Activated CD8-positive, alpha-beta T cell treated with anti-CD3 and anti-CD28 coated beads for 36 hours (primary cell): ENCODE results near the gene CHMP1B. TPM values are rescaled to one million over a fixed set of nuclear protein-coding genes. Genes with fewer than 3 reads are reported as not detected.
"Not testable (repeated sequence)": the region's sequence is repeated elsewhere in the genome, so short reads cannot be mapped to it uniquely, and the experiment has no call there.

Experiments
- ATAC-seq: fragments of 200-7000 bp; cut with Tn5 transposase; one replicate; pipeline ENCODE4 v1.10.0; 2021; ENCODE audit warnings: mild to moderate bottlenecking, moderate library complexity
- CTCF ChIA-PET: fragments of 350-600 bp; sonication (Branson Sonifier 250); formaldehyde crosslinking; loops from one replicate; lab custom pipeline; 2021; ENCODE audit warnings: antibody characterized with exemption; lab: Charles Lee
- POLR2A ChIA-PET: fragments of 350-600 bp; sonication (Branson Sonifier 250); formaldehyde crosslinking; loops from one replicate; lab custom pipeline; 2021; ENCODE audit warnings: antibody characterized with exemption; lab: Charles Lee
- DNase-seq: peaks from one replicate; pipeline ENCODE4 v3.0.0-alpha.2; 2020
- H3K27ac Mint-ChIP-seq: one replicate; pipeline ENCODE4 v1.8.0; 2021; ENCODE audit warnings: mild to moderate bottlenecking, mixed read lengths
- H3K27me3 Mint-ChIP-seq: one replicate; pipeline ENCODE4 v1.8.0; 2021; ENCODE audit warnings: mixed read lengths
- H3K36me3 Mint-ChIP-seq: one replicate; pipeline ENCODE4 v1.8.0; 2021; ENCODE audit warnings: low read depth, mixed read lengths
- H3K4me1 Mint-ChIP-seq: one replicate; pipeline ENCODE4 v1.8.0; 2021; ENCODE audit warnings: low read depth, mixed read lengths
- H3K4me3 Mint-ChIP-seq: one replicate; pipeline ENCODE4 v1.8.0; 2021; ENCODE audit warnings: mild to moderate bottlenecking, moderate library complexity, mixed read lengths
- H3K9me3 Mint-ChIP-seq: one replicate; pipeline ENCODE4 v1.8.0; 2021; ENCODE audit warnings: mixed read lengths
- CTCF ChIP-seq: fragments of 200-600 bp; IDR thresholded peaks from one replicate; pipeline ENCODE4 v1.8.0; 2022; ENCODE audit warnings: antibody characterized with exemption, mild to moderate bottlenecking
- intact Hi-C: fragments of 100-400 bp; cut with micrococcal nuclease; formaldehyde crosslinking; loops from one replicate; pipeline ENCODE4 v1.10.0; 2022
- total RNA-seq, 2 experiments: library from RNA; stranded (reverse); gene quantifications; one replicate each; pipeline ENCODE4 v1.2.3, GENCODE V29; 2021

CHMP1B gene
- total RNA-seq, 2 experiments from 2014 or later, result 24.8 to 25.8 TPM

GRCh38 chr18:11850821-11851145 is 430 bp upstream of the CHMP1B start:
- CTCF ChIA-PET, result interaction anchor here (1.1 kb wide), 1 partner anchor 11 kb away, joined by 4 read pairs; no protein-coding TSS in a partner anchor
- ATAC-seq (peak; percentile 28), DNase-seq (no peak)

GRCh38 chr18:11851806-11852337 is 659 bp downstream of the CHMP1B start:
- Mint-ChIP-seq H3K4me3 (peak overlapping the region; percentile 93), H3K36me3 (peaks cover 13% of the 10 kb centered on the region), H3K9me3 (no peaks in the 10 kb centered on the region), H3K27me3 (no peaks in the 10 kb centered on the region), H3K4me1 (peaks cover 25% of the 10 kb centered on the region), H3K27ac (peak overlapping the region; percentile 98)
- intact Hi-C loops, result loop anchor here (2.0 kb wide), 1 partner anchor 57 kb away; the partner anchor contains the start of gene MPPE1
- CTCF ChIA-PET, result no interaction called here
- peak; percentile 38 for ATAC-seq
- TF ChIP-seq CTCF, result no peak
- peak; percentile 67 for DNase-seq
- POLR2A ChIA-PET, result interaction anchor here (1.0 to 1.4 kb wide), 2 partner anchors 37 to 56 kb away, joined by 3 to 4 read pairs; partner anchors contain the start of gene MPPE1

More at GRCh38 chr18:11850821-11851145, 430 bp upstream of the CHMP1B start:
- no peak for TF ChIP-seq CTCF
- H3K9me3 Mint-ChIP-seq, result no peaks in the 10 kb centered on the region
- H3K4me1 Mint-ChIP-seq, result peaks cover 25% of the 10 kb centered on the region
- peak overlapping the region; percentile 93 for H3K4me3 Mint-ChIP-seq
- POLR2A ChIA-PET, result interaction anchor here (0.6 to 1.0 kb wide), 2 partner anchors 21 to 105 kb away, joined by 3 read pairs; no protein-coding TSS in a partner anchor
- intact Hi-C loops, result loop anchor here (2.0 kb wide), 1 partner anchor 58 kb away; the partner anchor contains the start of gene MPPE1
- peaks cover 12% of the 10 kb centered on the region for H3K36me3 Mint-ChIP-seq
- H3K27ac Mint-ChIP-seq, result peak overlapping the region; percentile 98
- H3K27me3 Mint-ChIP-seq, result no peaks in the 10 kb centered on the region

GRCh38 chr18:11854554-11854953 is 3.3 kb downstream of the CHMP1B start:
- CTCF ChIA-PET, H3K27me3 Mint-ChIP-seq, DNase-seq, H3K27ac Mint-ChIP-seq, H3K4me3 Mint-ChIP-seq, intact Hi-C loops, ATAC-seq, H3K9me3 Mint-ChIP-seq: not testable (repeated sequence)
- POLR2A ChIA-PET, result interaction anchor here (0.5 kb wide), 1 partner anchor 578 kb away, joined by 3 read pairs; no protein-coding TSS in a partner anchor
- peaks cover 25% of the 10 kb centered on the region for H3K4me1 Mint-ChIP-seq
- H3K36me3 Mint-ChIP-seq, result peaks cover 13% of the 10 kb centered on the region

DNA sequence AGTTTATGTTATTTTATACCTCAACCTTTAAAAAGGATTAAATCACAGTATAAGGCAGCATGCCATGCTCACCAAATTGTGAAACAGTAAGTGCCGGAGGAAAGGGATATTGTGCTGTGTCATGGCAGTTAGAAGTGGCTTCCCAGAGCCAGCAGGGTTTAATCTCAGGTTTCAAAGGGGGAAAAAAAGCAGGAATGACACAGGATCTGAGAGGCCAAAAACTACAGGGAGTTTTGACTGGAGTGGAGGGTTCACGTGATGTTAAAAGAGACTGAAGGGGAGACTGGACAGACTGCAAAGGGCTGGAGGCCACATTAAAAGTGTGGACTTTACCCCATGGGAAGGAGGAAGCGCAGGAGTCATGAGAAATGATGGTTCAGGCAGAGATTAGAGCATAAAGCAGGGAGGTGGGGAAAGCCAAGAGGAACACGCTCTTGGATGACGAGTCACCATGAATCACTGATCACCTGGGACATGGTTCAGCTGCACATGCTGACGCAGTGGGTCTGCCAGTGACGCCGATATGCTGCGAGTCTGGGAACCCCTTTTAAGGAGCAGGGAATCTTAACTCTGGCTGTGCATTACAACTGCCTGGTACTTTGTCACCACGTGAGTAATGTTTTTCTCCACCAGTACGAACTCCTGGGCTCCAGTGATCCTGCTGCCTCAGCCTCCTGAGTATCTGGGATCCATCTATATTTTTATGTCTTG is 6.1 kb downstream of the CHMP1B start:
- DNase-seq (no peak), ATAC-seq (no peak)
- ChIA-PET POLR2A (no interaction called here), CTCF (no interaction called here)
- Mint-ChIP-seq H3K27ac (no peak overlapping the region), H3K4me3 (no peak overlapping the region), H3K9me3 (no peaks in the 10 kb centered on the region), H3K36me3 (peaks cover 5% of the 10 kb centered on the region), H3K4me1 (peaks cover 24% of the 10 kb centered on the region), H3K27me3 (no peaks in the 10 kb centered on the region)
- intact Hi-C loops, result no loop called here
- TF ChIP-seq CTCF, result no peak

GRCh38 chr18:11859282-11859830 is 8.1 kb downstream of the CHMP1B start:
- intact Hi-C loops, result no loop called here
- peaks cover 14% of the 10 kb centered on the region for H3K4me1 Mint-ChIP-seq
- H3K36me3 Mint-ChIP-seq, result peaks cover 1% of the 10 kb centered on the region

More at GRCh38 chr18:11859282-11859830, 8.1 kb downstream of the CHMP1B start:
- TF ChIP-seq CTCF, result no peak
- no peaks in the 10 kb centered on the region for H3K27me3 Mint-ChIP-seq
- CTCF ChIA-PET, result no interaction called here
- POLR2A ChIA-PET, result interaction anchor here (0.6 kb wide), 1 partner anchor 22 kb away, joined by 3 read pairs; no protein-coding TSS in a partner anchor
- peak overlapping the region; percentile 45 for H3K27ac Mint-ChIP-seq
- ATAC-seq, result no peak
- H3K4me3 Mint-ChIP-seq, result no peak overlapping the region
- no peaks in the 10 kb centered on the region for H3K9me3 Mint-ChIP-seq
- no peak for DNase-seq
